GM10266 (cell line): ENCODE measurements around the gene NKD2.

Experiments
- DNase-seq: peaks from one replicate; pipeline ENCODE4 v3.0.0; 2012; ENCODE audit errors: extremely low spot score
- CTCF ChIP-seq: IDR thresholded peaks from 2 replicates; pipeline ENCODE4 v1.5.1; 2012; ENCODE audit warnings: mild to moderate bottlenecking, low read depth; ENCODE audit not compliant: control insufficient read depth, insufficient read depth; ENCODE audit errors: missing control alignments

NKD2 gene

GRCh38 chr5:1061916-1062315, 53.3 kb downstream of the NKD2 start:
- no peak for TF ChIP-seq CTCF
- DNase-seq, result no peak

- TF ChIP-seq CTCF, result no peak
- DNase-seq, result no peak
These were observed 54.4 kb downstream of the NKD2 start for GRCh38 chr5:1062761-1063568.

GRCh38 chr5:1063661-1064382, 55.2 kb downstream of the NKD2 start:
- no peak for DNase-seq
- TF ChIP-seq CTCF, result no peak

- DNase-seq, result no peak
These were observed 56.0 kb downstream of the NKD2 start for GRCh38 chr5:1064383-1065142.

GRCh38 chr5:1065143-1065750, 56.6 kb downstream of the NKD2 start:
- no peak for TF ChIP-seq CTCF
- DNase-seq, result no peak

More at GRCh38 chr5:1064383-1065142, 56.0 kb downstream of the NKD2 start:
- no peak for TF ChIP-seq CTCF

GRCh38 chr5:1065891-1066650, 57.5 kb downstream of the NKD2 start:
- TF ChIP-seq CTCF, result no peak
- DNase-seq, result no peak
